Right forelimb (tissue), 1 donor: Measurements from ENCODE around the gene SUOX.
"Not testable (repeated sequence)": the region's sequence is repeated elsewhere in the genome, so short reads cannot be mapped to it uniquely, and the experiment has no call there.

Experiments used
- DNase-seq: peaks from one replicate; pipeline ENCODE4 v3.0.0-alpha.2; 2018

Gene SUOX

DNA sequence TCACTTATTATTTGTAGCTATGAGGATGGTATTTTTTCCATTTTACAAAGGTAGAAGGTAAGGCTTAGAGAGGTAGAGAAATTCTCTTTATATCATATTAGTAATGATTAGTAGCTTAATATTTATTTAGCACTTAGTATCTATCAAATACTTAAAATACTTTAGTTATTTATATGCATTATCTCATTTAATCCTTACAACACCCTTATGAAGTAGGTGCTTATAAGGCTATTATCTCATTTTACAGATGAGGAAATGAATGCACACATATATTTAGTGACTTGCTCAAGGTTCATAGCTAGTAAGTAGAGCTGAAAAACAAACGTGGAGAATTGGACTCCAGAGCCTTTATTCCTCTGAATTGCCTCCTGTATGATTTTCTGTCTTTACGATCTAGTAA is 12.2 kb upstream of the SUOX start:
- no peak for DNase-seq

DNA sequence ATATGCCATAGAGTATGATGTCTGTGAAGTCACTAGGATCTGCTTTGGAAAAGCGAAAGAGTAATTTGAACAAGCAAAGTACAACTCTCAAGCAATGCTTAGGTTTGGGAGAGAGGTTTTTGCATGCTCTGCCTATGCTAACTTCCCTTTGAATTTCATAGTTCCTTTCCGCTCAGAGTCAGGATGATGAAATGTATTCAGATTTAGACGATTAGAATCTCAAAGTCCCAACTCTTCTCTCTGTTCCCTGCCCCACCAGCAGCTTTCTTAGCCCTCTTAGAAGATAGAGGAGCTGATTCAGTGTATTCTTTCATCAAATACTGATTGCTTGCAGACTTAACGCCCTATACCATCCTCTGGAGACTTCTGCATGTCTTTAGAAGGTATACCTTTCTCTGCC is 11.7 kb upstream of the SUOX start:
- no peak for DNase-seq

DNA sequence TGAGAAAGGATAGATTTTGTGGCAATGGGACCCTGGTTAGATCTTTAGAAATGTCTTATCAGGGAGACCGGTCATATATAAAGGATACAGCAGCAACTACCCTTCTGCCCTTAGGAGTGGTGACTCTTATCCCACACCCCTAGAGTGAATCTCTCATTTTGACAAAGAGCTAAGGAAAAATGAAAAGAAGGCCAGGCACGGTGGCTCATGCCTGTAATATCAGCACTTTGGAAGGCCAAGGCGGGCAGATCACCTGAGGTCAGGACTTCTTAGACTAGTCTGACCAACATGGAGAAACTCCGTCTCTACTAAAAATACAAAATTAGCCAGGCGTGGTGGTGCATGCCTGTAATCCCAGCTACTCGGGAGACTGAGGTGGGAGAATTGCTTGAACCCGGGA is 11.1 kb upstream of the SUOX start:
- DNase-seq: not testable (repeated sequence)

DNA sequence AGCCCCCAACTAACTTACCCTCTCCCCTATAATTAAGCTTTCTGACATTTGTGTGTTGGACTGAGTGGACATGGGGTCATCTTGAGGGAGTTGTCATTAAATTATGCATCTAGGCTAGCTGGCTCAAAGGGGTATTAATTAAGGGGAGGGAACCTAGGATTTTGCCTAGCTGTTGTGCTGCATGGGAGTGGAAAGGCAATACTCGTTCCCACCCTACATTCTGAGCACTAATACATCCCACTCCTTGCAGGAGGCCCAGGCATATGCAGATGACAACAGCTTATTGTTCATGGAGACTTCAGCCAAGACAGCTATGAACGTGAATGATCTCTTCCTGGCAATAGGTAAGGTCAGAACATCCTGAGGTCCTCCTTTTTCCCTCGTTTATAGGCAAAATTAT is 6.0 kb upstream of the SUOX start:
- DNase-seq: no peak

DNA sequence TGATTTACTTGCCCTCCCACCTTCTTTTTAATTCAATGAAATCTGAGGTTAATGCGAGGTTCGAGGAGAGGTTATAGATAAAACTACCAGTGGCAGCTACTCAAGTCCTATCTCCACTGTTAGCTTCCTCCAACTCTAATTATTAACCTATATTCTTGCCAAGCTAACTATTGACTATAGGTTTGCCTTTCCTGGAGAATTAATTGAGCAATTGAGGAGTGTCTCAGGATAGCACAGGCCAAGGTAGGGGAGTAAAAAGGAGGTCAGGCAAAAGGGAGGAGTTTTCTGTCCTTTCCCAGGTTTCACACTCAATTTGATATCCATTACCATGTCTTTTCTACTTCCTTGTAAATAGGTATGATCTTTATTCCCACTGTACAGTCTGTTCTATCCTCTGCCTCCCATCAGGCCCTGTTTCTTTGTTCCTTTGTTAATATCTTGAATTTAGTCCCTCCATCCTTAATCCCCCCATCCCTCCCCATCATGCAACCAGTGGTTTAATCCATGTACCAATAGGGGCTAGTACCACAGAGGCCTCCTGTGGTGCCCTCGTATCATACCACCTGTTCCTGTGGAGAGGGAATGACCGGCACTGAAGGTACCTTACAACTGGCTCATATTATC is 3.7 kb upstream of the SUOX start:
- DNase-seq: no peak

DNA sequence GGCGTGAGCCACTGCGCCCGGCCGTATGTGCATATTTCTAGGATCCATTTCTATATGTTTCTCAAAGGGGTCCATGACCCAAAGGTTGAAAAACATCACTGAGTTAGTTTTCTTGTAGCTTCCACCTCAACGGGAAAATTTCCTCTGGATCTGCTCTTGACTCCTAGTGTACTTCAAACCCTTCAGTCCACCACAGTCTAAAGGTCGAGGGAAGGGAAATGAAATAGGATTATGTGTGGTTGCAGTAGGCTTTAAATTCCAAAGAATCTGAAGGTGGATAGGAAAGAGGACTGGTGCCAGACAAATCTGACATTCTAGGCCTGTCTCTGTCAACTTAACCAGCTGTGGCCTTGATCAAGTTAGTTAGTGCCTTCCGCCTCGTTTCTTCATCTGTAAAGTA is 1.7 kb upstream of the SUOX start:
- no peak for DNase-seq

DNA sequence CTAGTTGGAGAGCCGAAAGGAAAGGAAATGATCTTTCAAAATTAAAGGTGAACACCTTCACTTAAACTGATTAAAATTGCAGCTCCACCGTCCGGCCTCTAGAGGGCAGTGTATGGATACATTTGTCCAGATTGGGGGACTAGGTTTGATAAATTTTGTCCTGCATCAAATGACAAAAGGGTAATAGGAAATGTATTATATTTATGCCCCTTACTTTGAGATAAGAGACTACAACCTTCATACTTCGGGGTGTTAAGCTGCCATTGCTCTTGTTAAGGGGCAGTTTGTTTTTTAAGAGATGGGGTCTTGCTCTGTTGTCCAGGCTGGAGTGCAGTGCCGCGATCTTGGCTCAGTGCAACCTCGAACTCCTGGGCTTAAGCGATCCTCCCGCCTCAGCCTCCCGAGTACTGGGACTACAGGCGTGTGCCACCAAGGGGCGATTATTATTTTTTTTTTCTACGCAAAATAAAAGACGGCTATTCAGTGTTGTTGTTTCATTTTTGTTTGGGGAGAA is 818 bp upstream of the SUOX start:
- peak; percentile 58 for DNase-seq

DNA sequence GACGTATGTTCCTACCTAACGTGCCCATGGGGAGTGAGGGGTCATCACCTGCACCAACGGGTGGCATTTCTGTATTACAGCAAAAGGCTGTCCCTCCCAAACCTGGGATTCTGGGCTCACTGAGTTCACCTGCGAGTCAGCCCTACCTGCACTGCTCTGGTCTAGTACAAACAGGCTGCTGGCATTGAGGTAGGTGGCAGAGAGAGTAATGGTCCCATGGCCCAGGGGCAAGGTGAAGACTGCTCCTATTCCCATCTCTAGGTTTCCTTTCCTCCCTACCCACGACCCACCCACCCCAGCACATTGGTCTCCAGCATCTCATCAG is 421 bp downstream of the SUOX start:
- no peak for DNase-seq

DNA sequence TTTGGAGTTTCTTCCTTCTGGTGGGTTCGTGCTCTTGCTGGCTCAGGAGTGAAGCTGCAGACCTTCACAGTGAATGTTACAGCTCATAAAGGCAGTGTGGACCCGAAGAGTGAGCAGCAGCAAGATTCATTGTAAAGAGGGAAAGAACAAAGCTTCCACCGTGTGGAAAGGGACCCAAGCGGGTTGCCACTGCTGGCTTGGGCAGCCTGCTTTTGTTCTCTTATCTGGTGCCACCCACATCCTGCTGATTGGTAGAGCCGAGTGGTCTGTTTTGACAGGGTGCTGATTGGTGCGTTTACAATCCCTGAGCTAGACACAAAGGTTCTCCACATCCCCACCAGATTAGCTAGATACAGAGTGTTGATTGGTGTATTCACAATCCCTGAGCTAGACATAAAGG is 2.4 kb downstream of the SUOX start:
- not testable (repeated sequence) for DNase-seq

DNA sequence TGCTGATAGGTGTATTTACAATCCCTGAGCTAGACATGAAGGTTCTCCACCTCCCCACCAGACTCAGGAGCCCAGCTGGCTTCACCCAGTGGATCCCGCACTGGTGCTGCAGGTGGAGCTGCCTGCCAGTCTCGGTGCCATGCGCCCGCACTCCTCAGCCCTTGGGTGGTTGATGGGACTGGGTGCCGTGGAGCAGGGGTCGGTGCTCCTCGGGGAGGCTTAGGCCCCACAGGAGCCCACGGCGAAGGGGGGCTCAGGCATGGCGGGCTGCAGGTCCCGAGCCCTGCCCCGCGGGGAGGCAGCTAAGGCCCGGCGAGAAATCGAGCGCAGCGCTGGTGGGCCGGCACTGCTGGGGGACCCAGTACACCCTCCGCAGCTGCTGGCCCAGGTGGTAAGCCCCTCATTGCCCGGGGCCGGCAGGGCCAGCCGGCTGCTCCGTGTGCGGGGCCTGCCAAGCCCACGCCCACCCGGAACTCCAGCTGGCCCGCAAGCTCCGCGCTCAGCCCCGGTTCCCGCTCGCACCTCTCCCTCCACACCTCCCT is 3.0 kb downstream of the SUOX start:
- not testable (repeated sequence) for DNase-seq

DNA sequence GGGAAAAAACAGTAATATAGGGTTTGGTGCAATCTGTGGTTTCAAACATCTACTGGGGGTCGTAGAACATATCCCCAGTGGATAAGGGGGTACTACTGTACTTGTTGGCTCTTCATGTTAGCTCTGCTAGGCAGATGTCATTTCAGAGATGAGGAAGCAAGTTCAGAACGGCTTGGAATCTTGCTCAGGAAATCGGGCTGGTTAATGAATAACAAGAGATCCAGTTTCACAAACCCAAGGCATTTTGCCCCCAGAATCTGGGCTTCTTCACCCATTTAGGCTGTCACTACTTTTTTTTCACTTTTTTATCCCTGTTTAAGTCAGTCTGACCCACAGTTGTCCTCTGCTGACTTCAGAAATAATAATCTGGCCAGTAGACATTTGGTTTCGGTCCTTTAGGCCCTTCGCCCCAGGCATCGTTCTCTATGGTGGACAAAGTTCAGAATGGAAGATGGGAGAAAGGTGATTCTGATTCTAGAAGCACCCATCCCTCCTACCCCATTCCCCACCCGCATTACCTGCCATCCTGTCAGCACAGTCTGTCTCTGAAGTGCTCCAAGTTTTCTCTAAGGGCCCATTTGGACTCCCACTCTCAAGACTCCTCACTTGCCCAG is 4.5 kb downstream of the SUOX start:
- no peak for DNase-seq

DNA sequence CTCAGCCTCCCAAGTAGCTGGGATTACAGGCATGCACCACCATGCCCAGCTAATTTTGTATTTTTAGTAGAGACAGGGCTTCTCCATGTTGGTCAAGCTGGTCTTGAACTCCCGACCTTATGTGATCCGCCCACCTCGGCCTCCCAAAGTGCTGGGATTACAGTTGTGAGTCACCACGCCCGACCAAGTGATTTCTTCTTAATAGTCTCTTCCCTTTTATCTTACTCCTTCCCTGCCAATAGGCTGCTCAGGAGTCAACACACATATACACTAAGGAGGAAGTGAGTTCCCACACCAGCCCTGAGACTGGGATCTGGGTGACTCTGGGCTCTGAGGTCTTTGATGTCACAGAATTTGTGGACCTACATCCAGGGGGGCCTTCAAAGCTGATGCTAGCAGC is 6.3 kb downstream of the SUOX start:
- DNase-seq: not testable (repeated sequence)

DNA sequence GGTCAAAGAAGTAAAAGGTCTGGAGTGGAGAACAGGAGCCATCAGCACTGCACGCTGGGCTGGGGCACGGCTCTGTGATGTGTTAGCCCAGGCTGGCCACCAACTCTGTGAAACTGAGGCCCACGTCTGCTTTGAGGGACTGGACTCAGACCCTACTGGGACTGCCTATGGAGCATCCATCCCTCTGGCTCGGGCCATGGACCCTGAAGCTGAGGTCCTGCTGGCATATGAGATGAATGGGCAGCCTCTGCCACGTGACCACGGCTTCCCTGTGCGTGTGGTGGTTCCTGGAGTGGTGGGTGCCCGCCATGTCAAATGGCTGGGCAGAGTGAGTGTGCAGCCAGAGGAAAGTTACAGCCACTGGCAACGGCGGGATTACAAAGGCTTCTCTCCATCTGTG is 7.1 kb downstream of the SUOX start:
- no peak for DNase-seq

DNA sequence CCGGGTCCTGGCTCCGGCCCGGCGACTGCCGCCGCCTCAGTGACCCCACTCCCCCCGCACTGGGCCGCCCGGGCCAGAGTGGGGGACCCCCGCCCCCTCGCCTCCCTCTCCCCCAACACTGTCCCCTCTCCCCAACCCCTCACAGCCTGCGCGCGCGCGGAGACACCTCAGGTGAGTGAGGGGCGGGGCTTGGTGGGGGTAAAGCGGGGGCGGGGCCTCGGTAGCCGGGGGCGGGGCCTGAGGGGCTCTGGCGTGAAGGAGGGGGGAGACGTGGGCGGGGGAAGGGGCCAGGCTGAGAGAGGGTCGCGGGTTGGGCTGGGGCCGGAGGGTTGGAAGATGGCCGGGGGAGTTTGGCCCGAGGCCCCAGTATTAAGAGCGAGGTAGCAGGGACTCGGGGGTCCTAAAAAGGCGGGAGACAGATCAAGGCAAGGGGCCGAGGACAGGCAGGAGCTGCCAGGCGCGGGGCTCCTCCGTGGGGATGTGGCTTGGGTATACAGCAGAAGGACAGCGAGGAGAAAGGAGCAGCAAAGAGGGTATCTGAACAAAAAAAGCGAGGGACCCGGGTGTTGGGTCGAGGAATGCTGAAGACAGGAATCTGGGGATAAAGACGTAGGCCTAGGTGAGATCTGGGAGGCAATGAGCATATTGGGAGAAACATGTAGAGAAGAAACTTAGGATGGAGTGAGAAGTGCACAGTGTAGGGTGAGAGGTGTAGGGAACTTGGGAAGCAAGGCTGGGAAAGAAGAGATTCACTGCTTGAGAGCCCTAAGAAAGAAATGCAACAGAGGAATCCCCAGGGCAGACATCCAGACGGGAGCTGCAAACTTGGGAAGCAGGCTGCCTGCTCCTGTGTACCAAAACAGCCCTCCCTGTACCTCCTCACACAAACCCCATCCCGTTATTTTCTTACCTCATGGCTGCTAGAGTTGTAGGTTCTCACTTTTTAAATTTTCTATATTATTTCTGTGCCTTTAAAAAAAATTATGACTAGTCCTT is 10.8 kb downstream of the SUOX start:
- DNase-seq: peak; percentile 84

DNA sequence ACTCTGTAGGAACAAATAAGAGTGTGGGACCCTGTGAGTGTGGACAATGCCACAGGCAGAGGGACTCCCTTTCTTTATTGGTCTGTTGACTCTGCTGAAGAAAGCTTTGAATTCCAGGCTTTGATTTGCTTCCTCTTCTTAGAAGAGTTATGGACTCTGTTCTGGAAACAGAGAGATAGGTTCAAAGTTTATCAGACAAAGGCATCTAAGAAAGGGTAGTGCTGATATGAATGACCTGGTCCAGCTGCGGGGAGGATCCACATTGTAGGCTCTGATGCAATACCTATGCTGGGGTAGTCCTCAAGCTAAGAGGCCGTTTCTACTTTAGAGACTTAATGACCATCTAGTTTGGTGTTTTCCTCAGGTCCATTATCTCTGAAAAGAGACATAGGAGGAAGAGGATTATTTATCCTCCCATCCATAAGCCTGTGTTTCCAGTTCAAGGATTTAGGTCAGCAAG is 13.1 kb downstream of the SUOX start:
- no peak for DNase-seq

DNA sequence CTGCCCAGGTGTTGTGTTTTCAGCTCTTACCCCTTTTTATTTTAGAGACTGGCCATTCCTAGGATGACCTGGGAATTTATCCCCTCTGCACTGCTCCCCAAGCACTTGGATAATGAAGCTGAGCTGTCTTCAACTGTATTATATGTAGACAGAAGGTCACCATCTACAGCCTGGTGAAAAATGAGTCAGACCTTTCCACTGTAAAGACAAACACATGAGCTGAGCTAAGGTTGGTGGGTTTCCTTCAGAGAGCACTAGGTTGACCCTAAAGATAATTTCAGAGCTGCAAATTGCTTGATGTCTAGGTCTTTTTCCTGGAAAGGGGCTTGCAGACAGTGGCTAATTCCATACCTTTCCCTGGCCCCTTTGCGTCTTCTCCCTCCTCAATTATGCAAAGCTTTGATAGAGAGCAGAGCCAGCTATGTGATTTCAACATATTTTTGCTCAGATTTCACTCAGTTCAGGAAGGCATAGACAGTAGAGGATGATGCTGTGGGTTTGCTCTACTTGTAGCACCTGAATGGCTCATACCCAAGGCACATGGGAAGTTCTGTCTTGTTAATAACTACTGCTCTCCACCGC is 14.5 kb downstream of the SUOX start:
- DNase-seq: no peak

DNA sequence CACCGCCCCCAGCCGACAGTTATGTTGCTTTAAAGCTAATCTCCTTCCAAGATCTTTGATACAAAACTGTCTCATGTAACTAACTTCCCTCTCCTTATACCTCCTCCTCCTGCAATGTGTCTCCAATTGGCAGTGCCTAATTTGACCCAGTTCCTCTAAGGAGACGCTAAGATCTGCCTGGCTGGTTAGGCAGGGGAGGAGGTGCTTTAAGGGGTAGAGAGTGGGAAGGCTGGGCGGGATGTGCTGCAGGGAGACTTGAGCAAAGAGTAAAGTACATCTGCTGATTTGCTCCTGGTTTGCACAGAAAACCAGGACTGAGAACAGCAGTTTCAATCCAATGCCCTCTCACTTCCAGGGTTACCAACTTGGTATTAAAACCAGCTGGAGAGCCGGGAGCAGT is 16.4 kb downstream of the SUOX start:
- DNase-seq: no peak

DNA sequence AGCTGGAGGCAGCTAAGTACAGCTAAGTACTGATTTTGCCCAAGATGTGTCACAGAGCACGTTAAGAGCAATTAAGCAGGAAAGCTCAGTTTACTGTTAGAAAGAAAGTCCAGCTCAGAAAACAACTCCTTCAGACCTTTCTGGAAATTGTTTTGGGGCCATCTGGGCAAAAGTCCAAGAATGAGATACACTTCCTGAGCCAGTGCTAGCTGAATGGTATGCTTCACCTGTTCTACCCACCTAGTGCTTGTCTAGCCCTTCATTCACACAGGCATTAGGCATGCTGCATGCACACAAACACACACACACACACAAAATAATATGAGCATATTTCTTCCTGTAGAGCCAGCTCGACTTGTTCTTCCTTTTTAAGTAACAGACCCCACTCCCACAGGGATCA is 17.1 kb downstream of the SUOX start:
- DNase-seq: no peak

DNA sequence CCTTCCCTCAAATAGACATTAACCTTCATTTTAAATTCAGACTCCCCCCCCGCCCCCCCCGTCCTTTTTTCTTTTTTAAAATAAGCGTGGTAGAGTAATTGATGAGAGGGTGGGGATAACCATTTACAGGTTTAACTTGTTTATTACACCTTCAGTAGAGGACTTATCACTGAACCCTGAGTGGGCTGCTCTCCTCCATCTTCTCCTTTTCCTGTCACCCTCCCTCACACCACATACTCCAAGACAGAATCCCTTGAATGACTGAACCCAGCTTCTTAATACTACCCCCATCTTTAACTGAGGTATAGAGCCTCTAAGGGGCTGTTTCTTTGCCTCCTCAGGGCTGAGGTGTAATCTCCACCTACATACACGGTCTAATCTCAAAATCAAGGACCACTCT is 20.1 kb downstream of the SUOX start:
- DNase-seq: no peak

DNA sequence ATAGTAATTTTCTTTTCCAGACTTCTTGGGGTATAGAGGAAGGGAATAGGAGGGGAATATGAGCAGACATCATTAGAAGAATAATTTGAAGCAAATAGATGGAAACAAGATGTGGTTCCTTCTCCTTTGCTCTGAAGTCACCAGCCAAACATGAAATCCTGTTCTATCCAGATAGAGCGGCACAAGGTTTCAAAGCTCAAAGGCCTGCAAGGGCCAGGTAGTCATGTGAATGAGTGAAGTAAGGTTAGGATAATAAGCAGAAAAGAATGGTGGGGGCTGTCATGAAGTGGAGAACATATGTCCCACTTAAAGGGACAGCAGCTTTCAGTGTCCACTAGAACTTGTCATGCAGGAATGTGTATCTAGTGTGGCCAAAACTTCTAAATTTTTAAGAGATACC is 21.3 kb downstream of the SUOX start:
- DNase-seq: no peak

DNA sequence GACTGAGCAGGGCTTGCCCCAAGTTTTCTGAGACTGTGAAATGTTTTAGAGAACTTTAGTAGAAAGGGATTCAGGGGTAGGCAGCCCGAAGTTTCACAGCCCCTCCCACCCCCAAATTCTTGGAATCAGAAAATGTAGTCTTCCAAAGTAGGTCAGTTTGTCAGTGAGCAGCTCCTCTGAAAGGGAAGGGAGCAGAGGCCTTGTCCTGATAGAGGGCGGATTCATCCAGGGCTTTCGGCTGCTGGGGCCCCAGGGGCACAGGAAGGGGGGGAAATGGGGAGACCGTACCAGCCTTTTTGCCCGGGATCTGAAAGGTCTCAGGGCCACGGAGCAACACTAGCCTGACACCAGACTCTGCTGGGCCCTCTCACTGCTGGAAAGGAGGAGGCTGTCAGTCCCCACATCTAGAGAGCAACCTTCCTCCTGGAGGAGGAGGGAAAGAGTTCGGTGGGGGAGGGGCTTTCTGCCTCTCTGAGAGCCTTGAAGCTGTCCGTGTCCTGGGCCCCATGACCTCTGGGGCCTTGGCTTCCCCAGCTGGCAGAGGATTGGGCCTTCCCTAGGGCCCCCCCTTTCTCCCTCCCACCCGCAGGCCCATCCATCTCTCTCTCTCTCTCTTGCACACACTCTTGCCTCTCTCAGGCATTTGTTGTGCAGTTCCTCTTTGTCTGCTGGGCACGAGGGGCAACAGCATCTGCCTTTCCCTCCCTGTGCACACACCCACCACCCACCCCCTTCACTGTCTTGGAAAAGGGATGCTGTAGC is 23.5 kb downstream of the SUOX start, which contains the start of gene IKZF4:
TSS of gene IKZF4 (plus strand) at position 621 of the 762 bp plus-strand sequence. CDS start 451 bp downstream, outside the sequence.
- peak; percentile 79 for DNase-seq

DNA sequence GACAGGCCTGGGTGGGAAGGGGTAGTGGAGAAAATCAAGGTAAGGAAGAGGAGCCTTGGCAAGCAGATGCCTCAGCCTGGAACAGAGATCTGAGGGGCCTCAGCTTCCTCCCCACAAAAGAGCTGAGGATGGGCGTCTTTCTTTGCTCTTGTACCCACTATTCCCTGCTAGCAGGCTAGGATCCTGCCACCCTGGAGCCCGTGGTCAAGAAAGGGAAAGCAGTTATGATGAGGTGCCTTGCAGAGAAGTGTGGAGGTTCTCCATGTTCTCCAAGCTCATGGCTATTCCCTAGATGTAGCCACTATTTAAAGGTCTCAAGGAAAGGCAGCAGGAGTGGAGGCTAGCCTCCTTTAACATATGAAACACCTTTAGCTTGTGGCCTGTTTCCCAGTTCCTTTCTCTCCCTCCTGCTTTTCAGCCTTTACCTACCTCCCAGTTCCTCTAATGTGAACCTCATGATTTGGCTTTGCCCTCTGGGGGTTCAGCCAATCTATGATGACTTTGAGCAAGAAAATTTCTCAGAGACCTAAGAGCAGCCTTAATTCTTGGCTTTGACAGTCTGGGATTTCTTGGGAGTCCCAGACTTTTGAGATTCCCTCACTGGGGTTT is 24.9 kb downstream of the SUOX start:
- DNase-seq: no peak
